GM21390 (cell line): ENCODE data around the gene MAPK8IP3.
A peak's percentile ranks its signal among the peaks of the same experiment; 100 is the strongest.
"Not testable (repeated sequence)": the region's sequence is repeated elsewhere in the genome, so short reads cannot be mapped to it uniquely, and the experiment has no call there.

Experiments
- ATAC-seq: cut with Tn5 transposase; IDR thresholded peaks from one replicate; pipeline ENCODE4 v1.9.1; 2021; ENCODE audit not compliant: unreplicated experiment

The MAPK8IP3 gene

DNA sequence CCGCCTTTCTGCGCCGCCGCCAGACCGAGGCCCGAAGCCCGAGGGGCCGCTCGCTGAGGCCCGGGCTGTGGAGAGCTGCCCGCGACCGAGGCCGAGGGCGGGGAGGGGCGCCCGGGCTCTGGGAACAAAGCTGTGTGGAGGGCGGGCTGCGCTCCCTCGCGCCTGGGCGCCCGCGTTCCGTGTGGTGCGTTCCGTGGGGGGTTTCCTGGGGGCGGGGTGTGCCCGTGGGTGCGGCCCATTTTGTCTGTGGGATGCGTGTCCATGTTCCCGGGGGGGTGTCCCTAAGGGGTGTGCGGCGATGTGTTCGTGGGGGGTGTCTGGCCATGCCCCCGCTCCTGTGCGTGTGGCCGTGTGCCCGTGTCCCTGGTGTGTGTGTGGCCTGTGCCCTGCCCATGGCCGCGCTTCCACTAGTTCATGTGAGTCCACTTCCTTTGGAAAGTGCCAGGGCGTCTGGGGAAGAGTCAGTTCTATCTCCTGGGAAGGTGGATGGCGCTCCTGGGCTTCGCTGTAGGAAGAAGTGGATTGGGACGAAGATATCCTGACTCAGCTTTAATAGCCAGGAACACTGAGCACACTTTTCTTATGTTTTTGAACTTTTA, 27.4 kb upstream of the MAPK8IP3 start:
- ATAC-seq = no peak

GRCh38 chr16:1680361-1680760, 25.6 kb upstream of the MAPK8IP3 start:
- no peak for ATAC-seq

GRCh38 chr16:1681032-1681431, 25.0 kb upstream of the MAPK8IP3 start:
- no peak for ATAC-seq

DNA sequence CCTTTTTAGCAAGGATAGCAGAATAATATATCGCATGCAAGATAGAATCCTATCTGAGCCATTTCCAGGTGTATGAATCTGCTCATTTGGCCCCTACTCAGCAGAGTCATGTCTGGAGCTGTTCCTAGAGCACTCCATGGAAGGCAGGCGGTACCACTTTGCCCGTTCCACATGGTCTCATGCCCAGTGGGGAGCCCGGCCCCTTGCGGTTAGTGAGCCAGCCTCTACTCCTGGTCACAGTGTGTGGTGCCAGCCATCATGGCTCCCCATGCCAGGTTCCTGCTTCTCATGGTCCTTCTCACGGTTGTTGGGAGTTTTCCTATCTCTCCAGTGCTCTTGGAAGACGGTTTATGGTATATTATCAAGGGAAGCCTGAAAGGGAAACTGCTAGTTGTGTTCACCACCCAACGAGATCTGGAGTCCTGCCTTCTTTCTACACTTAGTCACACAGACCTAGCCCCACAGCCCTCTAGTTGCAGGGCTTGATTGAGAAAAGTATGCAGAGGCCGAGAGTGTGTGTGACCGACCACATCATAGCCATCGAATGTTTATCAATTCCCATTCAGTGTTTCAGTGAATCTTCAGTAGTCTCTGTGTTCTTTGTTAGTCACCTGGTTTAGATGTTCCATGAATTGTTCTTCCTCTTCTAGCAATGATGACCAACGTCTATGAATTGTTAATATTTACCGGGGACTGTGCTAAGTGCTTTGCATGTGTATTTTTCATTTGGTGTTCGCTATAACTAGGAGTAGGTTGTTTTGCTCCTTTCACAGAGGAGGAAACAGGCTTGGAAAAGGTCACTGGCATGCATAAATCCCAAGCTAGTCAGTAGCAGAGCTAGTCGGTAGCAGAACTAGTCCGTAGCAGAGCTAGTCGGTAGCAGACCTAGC, 18.3 kb upstream of the MAPK8IP3 start:
- ATAC-seq = no peak

- no peak for ATAC-seq
Observed at GRCh38 chr16:1688807-1689560, 17.0 kb upstream of the MAPK8IP3 start.

- no peak for ATAC-seq
Observed at GRCh38 chr16:1689853-1690252, 16.1 kb upstream of the MAPK8IP3 start.

DNA sequence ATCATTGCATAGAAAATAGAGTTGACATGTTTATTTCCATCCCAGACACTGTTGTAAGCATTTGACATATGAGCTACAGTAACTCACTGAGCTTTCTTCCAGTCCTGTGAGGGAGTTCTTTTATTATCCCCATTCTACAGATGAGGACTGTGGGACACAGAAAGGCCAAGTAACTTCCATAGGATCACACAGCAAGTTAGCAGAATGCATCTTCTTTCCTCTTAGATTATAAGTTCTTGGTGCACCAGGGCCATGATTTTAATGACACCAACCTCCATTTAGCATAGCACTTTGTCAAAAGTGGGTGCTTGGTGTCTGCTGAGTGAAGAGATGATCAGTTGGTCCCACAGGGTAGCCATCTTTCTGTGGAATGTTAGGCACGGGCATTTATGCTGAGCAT, 15.2 kb upstream of the MAPK8IP3 start:
- no peak for ATAC-seq

DNA sequence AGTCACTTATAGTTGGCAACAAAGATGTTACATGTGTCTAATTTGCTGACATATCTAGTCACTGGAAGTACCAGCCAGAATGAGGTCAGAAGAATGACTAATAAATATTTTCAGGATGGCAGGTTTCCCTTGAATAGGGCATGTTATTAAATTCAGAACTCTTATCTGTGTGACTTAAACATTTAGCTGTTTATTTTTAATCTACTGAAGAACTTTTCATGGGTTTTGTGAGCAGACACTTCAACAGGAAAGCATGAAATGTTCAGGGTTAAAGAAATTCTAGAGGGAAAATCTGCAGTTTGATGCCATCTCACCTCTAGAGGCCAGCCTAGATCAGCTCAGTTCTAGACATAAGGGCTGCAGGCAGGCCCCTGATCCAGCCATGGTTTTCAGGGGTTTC, 14.7 kb upstream of the MAPK8IP3 start:
- no peak for ATAC-seq

- ATAC-seq = no peak
Observed at GRCh38 chr16:1691956-1692355, 14.0 kb upstream of the MAPK8IP3 start.

DNA sequence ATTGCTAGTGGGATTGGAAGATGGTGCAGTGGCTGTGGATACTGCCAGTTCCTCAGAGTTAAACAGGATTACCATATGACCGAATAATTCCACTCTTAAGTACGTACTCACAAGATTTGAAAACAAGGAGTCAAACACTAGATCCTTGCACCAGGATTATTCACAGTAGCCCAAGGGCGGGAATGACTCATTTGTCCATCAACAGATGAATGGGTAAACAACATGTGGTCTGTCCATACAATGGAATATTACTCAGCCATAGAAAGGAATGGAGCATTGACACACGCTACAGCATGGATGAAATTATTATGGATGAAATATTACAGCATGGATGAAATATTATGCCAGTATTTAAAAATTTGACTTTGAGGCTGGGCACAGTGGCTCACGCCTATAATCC, 9.1 kb upstream of the MAPK8IP3 start:
- no peak for ATAC-seq

DNA sequence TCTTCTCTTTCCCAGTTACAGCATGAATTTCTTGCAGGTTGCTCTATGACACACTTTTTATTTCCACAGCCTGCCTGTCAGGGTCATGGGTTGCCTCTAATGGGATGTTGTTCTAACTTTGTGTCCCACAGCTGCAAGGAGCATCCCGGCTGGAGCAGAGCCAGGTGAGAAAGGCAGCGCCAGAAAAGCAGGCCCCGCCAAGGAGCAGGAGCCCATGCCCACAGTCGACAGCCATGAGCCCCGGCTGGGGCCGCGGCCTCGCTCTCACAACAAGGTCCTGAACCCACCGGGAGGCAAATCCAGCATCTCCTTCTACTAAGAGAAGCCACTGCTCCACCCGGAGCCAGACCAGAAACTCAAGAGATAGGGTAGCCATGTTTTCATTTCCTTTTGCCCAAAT, 7.3 kb upstream of the MAPK8IP3 start:
- ATAC-seq = no peak

DNA sequence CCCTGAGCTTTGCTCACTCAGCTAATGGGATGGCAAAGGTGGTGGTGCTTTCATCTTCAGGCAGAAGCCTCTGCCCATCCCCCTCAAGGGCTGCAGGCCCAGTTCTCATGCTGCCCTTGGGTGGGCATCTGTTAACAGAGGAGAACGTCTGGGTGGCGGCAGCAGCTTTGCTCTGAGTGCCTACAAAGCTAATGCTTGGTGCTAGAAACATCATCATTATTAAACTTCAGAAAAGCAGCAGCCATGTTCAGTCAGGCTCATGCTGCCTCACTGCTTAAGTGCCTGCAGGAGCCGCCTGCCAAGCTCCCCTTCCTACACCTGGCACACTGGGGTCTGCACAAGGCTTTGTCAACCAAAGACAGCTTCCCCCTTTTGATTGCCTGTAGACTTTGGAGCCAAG, 5.7 kb upstream of the MAPK8IP3 start:
- no peak for ATAC-seq

DNA sequence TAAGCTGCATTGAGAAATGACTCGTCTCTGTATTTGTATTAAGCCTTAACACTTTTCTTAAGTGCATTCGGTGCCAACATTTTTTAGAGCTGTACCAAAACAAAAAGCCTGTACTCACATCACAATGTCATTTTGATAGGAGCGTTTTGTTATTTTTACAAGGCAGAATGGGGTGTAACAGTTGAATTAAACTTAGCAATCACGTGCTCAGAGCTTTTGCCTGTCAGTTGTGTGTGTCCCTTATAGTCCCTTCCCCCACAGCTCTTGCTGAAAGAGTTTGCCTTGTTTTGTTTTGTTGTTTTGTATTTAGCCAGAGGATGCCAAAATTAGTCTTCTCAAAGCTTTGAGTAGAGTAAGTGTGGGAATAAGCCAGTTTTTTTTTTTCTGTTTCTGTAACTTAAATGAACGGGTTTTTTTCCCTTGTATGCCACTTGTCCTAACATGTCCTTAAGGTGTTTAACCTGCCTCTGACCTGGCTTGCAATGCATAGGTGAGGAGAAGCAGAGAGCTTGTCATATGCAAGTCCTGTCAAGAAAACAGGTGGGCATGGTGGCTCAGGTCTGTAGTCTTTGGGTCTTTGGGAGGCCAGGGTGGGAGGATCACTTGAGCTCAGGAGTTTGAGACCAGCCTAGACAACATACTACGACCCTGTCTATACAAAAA, 4.6 kb upstream of the MAPK8IP3 start:
- ATAC-seq = no peak

GRCh38 chr16:1705324-1705687, 689 bp upstream of the MAPK8IP3 start:
- not testable (repeated sequence) for ATAC-seq

DNA sequence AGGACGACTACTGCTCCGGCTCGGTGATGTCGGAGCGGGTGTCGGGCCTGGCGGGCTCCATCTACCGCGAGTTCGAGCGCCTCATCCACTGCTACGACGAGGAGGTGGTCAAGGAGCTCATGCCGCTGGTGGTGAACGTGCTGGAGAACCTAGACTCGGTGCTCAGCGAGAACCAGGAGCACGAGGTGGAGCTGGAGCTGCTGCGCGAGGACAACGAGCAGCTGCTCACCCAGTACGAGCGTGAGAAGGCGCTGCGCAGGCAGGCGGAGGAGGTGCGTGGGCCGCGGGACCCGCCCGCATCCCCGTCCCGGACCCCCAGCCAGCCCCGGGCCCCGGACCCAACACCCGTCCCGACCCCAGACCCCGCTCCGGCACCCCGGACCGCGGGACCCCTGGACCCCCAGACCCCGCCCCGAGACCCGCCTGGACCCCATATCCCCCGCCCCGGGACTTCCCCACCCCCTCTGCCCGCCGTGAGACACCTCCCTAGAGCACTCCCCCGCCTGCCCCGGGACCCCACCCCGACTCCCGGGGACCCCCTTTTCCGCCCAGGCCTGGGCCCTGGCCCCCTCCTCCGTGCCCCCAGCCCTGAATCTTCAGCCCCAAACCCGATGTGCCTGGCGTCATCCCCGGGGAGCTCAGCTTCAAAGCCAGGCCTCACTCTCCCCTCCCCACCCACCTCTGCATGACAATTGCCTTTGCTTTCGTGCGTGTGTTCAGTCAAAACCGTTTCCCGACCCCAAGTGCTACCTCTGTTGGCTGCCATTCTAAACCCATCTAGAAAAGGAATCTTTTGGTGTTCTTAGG, 594 bp downstream of the MAPK8IP3 start:
- peak; percentile 24 for ATAC-seq

GRCh38 chr16:1707193-1707790, 1.3 kb downstream of the MAPK8IP3 start:
- ATAC-seq = no peak

GRCh38 chr16:1708083-1708767, 2.2 kb downstream of the MAPK8IP3 start:
- ATAC-seq = no peak

DNA sequence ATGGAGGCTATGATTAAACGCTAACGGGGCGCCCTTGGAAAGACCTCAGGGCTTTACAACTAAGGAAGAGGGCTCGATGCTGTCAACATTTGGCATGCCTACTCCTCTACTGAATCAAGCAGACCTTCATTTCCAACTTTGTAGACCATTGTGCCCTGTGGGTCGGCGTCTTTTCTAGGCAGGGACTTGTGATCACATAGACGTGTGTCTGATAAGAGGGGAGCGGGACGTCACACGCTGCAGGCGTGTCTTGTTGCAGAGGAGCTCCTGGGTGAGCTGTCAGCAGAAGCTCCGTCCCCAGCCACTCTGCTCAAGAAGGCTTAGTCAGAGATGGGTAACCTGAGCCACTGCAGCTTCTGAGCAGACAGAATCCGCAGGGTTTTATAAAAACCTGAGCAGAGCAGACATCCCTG, 2.8 kb downstream of the MAPK8IP3 start:
- ATAC-seq = no peak

- no peak for ATAC-seq
Observed at GRCh38 chr16:1709356-1709755, 3.4 kb downstream of the MAPK8IP3 start.
